ENCODE measurements around the gene KCNH1.

Gene KCNH1

GRCh38 chr1:210801501-210801900 is 332.4 kb downstream of the KCNH1 start:
- Histone ChIP-seq H2AFZ (ENCODE audit: low read depth, low read length) (no peak overlapping the region), H3K4me3 (ENCODE audit: low read length) (no peak overlapping the region), H3K4me2 (ENCODE audit: low read length) (no peak overlapping the region), H3K79me2 (ENCODE audit: low read length) (no peaks in the 10 kb centered on the region), H3K9me3 (ENCODE audit: insufficient read depth, low read length) (no peaks in the 10 kb centered on the region), H3K27ac (ENCODE audit: low read length) (no peak overlapping the region), H4K20me1 (ENCODE audit: insufficient read depth, low read length) (no peaks in the 10 kb centered on the region), H3K9ac (ENCODE audit: low read length) (no peak overlapping the region), H3K36me3 (replicated peaks; ENCODE audit: low read depth, low read length) (no peaks in the 10 kb centered on the region), H3K27me3 (ENCODE audit: low read depth, low read length) (peaks cover 20% of the 10 kb centered on the region), H3K4me1 (ENCODE audit: low read length) (no peaks in the 10 kb centered on the region)
- TF ChIP-seq EZH2phosphoT487 (IDR thresholded peaks at IDR 0.05; ENCODE audit: low read depth): no peak
- TF ChIP-seq, protein P1, sequence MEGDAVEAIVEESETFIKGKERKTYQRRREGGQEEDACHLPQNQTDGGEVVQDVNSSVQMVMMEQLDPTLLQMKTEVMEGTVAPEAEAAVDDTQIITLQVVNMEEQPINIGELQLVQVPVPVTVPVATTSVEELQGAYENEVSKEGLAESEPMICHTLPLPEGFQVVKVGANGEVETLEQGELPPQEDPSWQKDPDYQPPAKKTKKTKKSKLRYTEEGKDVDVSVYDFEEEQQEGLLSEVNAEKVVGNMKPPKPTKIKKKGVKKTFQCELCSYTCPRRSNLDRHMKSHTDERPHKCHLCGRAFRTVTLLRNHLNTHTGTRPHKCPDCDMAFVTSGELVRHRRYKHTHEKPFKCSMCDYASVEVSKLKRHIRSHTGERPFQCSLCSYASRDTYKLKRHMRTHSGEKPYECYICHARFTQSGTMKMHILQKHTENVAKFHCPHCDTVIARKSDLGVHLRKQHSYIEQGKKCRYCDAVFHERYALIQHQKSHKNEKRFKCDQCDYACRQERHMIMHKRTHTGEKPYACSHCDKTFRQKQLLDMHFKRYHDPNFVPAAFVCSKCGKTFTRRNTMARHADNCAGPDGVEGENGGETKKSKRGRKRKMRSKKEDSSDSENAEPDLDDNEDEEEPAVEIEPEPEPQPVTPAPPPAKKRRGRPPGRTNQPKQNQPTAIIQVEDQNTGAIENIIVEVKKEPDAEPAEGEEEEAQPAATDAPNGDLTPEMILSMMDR (IDR thresholded peaks at IDR 0.05; ENCODE audit: low read depth, low read length): no peak

GRCh38 chr1:210800756-210801155 is 333.2 kb downstream of the KCNH1 start:
- Histone ChIP-seq H3K27ac (ENCODE audit: low read length) (no peak overlapping the region), H3K79me2 (ENCODE audit: low read length) (no peaks in the 10 kb centered on the region), H3K27me3 (ENCODE audit: low read depth, low read length) (peaks cover 19% of the 10 kb centered on the region), H2AFZ (ENCODE audit: low read depth, low read length) (no peak overlapping the region), H3K9me3 (ENCODE audit: insufficient read depth, low read length) (no peaks in the 10 kb centered on the region), H3K4me3 (ENCODE audit: low read length) (no peak overlapping the region), H3K4me2 (ENCODE audit: low read length) (no peak overlapping the region), H3K4me1 (ENCODE audit: low read length) (no peaks in the 10 kb centered on the region), H3K9ac (ENCODE audit: low read length) (no peak overlapping the region), H4K20me1 (ENCODE audit: insufficient read depth, low read length) (no peaks in the 10 kb centered on the region), H3K36me3 (replicated peaks; ENCODE audit: low read depth, low read length) (no peaks in the 10 kb centered on the region)
- TF ChIP-seq EZH2phosphoT487 (IDR thresholded peaks at IDR 0.05; ENCODE audit: low read depth): no peak
- TF ChIP-seq, protein P1 (IDR thresholded peaks at IDR 0.05; ENCODE audit: low read depth, low read length): no peak

GRCh38 chr1:210800301-210800700 is 333.6 kb downstream of the KCNH1 start:
- Histone ChIP-seq H3K4me1 (ENCODE audit: low read length) (no peaks in the 10 kb centered on the region), H3K27me3 (ENCODE audit: low read depth, low read length) (peaks cover 17% of the 10 kb centered on the region), H3K27ac (ENCODE audit: low read length) (no peak overlapping the region), H3K4me2 (ENCODE audit: low read length) (no peak overlapping the region), H3K36me3 (replicated peaks; ENCODE audit: low read depth, low read length) (no peaks in the 10 kb centered on the region), H4K20me1 (ENCODE audit: insufficient read depth, low read length) (no peaks in the 10 kb centered on the region), H3K4me3 (ENCODE audit: low read length) (no peak overlapping the region), H3K9me3 (ENCODE audit: insufficient read depth, low read length) (no peaks in the 10 kb centered on the region), H3K79me2 (ENCODE audit: low read length) (no peaks in the 10 kb centered on the region), H3K9ac (ENCODE audit: low read length) (no peak overlapping the region), H2AFZ (ENCODE audit: low read depth, low read length) (no peak overlapping the region)
- TF ChIP-seq EZH2phosphoT487 (IDR thresholded peaks at IDR 0.05; ENCODE audit: low read depth): no peak
- TF ChIP-seq, protein P1 (IDR thresholded peaks at IDR 0.05; ENCODE audit: low read depth, low read length): no peak

DNA sequence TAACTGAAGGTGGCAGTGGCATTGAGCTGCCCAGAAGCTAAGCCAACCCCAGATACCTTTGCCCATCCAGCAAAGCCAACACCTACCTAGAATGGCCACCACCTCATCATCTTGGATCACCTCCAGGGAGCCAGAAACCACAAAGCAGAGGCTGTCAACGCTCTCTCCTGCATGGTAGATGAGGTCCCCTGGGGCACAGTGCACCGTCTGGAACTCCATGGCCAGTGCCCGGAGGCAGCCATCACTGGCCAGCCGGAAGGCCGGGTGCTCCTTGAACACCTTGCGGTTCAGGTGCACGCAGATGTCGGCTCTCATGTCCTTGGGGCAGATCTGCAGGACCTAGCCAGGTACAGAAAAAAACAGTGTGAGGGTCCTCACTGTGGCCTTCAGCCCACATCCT is 336.5 kb downstream of the KCNH1 start:
- Histone ChIP-seq H4K20me1 (ENCODE audit: insufficient read depth, low read length) (no peaks in the 10 kb centered on the region), H3K4me3 (ENCODE audit: low read length) (no peak overlapping the region), H3K9me3 (ENCODE audit: insufficient read depth, low read length) (no peaks in the 10 kb centered on the region), H3K27ac (ENCODE audit: low read length) (no peak overlapping the region), H2AFZ (ENCODE audit: low read depth, low read length) (no peak overlapping the region), H3K79me2 (ENCODE audit: low read length) (no peaks in the 10 kb centered on the region), H3K9ac (ENCODE audit: low read length) (no peak overlapping the region), H3K27me3 (ENCODE audit: low read depth, low read length) (peaks cover 15% of the 10 kb centered on the region; the same call in 1 of the 2 replicates), H3K4me1 (ENCODE audit: low read length) (no peaks in the 10 kb centered on the region), H3K4me2 (ENCODE audit: low read length) (no peak overlapping the region), H3K36me3 (replicated peaks; ENCODE audit: low read depth, low read length) (no peaks in the 10 kb centered on the region)
- TF ChIP-seq, protein P1 (IDR thresholded peaks at IDR 0.05; ENCODE audit: low read depth, low read length): no peak
- no peak for TF ChIP-seq EZH2phosphoT487 (IDR thresholded peaks at IDR 0.05; ENCODE audit: low read depth)

Measured in OCI-LY3 (cell line).